ENCODE data around the gene NEK1.

- TF ChIP-seq, protein P1, sequence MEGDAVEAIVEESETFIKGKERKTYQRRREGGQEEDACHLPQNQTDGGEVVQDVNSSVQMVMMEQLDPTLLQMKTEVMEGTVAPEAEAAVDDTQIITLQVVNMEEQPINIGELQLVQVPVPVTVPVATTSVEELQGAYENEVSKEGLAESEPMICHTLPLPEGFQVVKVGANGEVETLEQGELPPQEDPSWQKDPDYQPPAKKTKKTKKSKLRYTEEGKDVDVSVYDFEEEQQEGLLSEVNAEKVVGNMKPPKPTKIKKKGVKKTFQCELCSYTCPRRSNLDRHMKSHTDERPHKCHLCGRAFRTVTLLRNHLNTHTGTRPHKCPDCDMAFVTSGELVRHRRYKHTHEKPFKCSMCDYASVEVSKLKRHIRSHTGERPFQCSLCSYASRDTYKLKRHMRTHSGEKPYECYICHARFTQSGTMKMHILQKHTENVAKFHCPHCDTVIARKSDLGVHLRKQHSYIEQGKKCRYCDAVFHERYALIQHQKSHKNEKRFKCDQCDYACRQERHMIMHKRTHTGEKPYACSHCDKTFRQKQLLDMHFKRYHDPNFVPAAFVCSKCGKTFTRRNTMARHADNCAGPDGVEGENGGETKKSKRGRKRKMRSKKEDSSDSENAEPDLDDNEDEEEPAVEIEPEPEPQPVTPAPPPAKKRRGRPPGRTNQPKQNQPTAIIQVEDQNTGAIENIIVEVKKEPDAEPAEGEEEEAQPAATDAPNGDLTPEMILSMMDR (IDR thresholded peaks at IDR 0.05), result no peak
- TF ChIP-seq POLR2A (IDR thresholded peaks at IDR 0.05), result no peak
Observed at GRCh38 chr4:169621731-169622492, 9.5 kb upstream of the NEK1 start.
